ENCODE measurements around the gene H1-8. TPM values are rescaled to one million over a fixed set of nuclear protein-coding genes. Genes with fewer than 3 reads are reported as not detected.
"Not testable (repeated sequence)": the region's sequence is repeated elsewhere in the genome, so short reads cannot be mapped to it uniquely, and the experiment has no call there.

H1-8 gene
- not detected for total RNA-seq

- H3K4me3 Mint-ChIP-seq = no peak within 1 kb of the TSS
- H3K27ac Mint-ChIP-seq = no peak within 1 kb of the TSS
- no peaks in the 10 kb centered on the region for H3K4me1 Mint-ChIP-seq
- H3K27me3 Mint-ChIP-seq = peaks cover 10% of the 10 kb centered on the region
- ATAC-seq (ENCODE audit: low read depth) = no peak
- H3K9me3 Mint-ChIP-seq = no peaks in the 10 kb centered on the region
- DNase-seq = no peak
- H3K36me3 Mint-ChIP-seq = no peaks in the 10 kb centered on the region
- POLR2A ChIA-PET = interaction anchor here (0.6 kb wide), 1 partner anchor 29 kb away, joined by 3 read pairs; no protein-coding TSS in a partner anchor
These were observed at the start of gene H1-8 for GRCh38 chr3:129543156-129543790. H1-8 (plus strand) TSS chr3:129543175; CDS start chr3:129543219, 44 bp downstream.

- no peak overlapping the region for H3K27ac Mint-ChIP-seq
- POLR2A ChIA-PET = interaction anchor here (0.5 kb wide), 1 partner anchor 439 kb away, joined by 3 read pairs; no protein-coding TSS in a partner anchor
These were observed 49.8 kb upstream of the H1-8 start for GRCh38 chr3:129493206-129493605.

GRCh38 chr3:129494499-129494898 is 48.5 kb upstream of the H1-8 start:
- DNase-seq; H3K9me3 Mint-ChIP-seq; POLR2A ChIA-PET; H3K4me1 Mint-ChIP-seq; H3K4me3 Mint-ChIP-seq; H3K27me3 Mint-ChIP-seq; H3K36me3 Mint-ChIP-seq; H3K27ac Mint-ChIP-seq; ATAC-seq (ENCODE audit: low read depth): not testable (repeated sequence)

More at GRCh38 chr3:129493206-129493605, 49.8 kb upstream of the H1-8 start:
- Mint-ChIP-seq H3K4me1 (no peaks in the 10 kb centered on the region), H3K36me3 (no peaks in the 10 kb centered on the region), H3K4me3 (no peak overlapping the region), H3K27me3 (no peaks in the 10 kb centered on the region), H3K9me3 (no peaks in the 10 kb centered on the region)
- DNase-seq = no peak
- ATAC-seq (ENCODE audit: low read depth) = no peak

GRCh38 chr3:129495006-129495639 is 47.9 kb upstream of the H1-8 start:
- H3K27me3 Mint-ChIP-seq; POLR2A ChIA-PET; H3K4me1 Mint-ChIP-seq; H3K27ac Mint-ChIP-seq; DNase-seq; H3K4me3 Mint-ChIP-seq; ATAC-seq (ENCODE audit: low read depth); H3K9me3 Mint-ChIP-seq; H3K36me3 Mint-ChIP-seq: not testable (repeated sequence)

- H3K27me3 Mint-ChIP-seq; DNase-seq; H3K36me3 Mint-ChIP-seq; H3K9me3 Mint-ChIP-seq; ATAC-seq (ENCODE audit: low read depth); H3K27ac Mint-ChIP-seq; H3K4me3 Mint-ChIP-seq; H3K4me1 Mint-ChIP-seq; POLR2A ChIA-PET: not testable (repeated sequence)
These were observed 45.1 kb upstream of the H1-8 start for GRCh38 chr3:129497876-129498275.

- DNase-seq; H3K27me3 Mint-ChIP-seq; H3K4me3 Mint-ChIP-seq; ATAC-seq (ENCODE audit: low read depth); POLR2A ChIA-PET; H3K27ac Mint-ChIP-seq; H3K4me1 Mint-ChIP-seq; H3K9me3 Mint-ChIP-seq; H3K36me3 Mint-ChIP-seq: not testable (repeated sequence)
These were observed 44.1 kb upstream of the H1-8 start for GRCh38 chr3:129498603-129499488.

GRCh38 chr3:129499604-129500333 is 43.2 kb upstream of the H1-8 start:
- POLR2A ChIA-PET = not testable (repeated sequence)

GRCh38 chr3:129500334-129500658 is 42.7 kb upstream of the H1-8 start:
- Mint-ChIP-seq H3K9me3 (no peaks in the 10 kb centered on the region), H3K4me1 (no peaks in the 10 kb centered on the region), H3K4me3 (no peak overlapping the region), H3K36me3 (peaks cover 2% of the 10 kb centered on the region), H3K27ac (no peak overlapping the region), H3K27me3 (no peaks in the 10 kb centered on the region)
- POLR2A ChIA-PET = no interaction called here
- ATAC-seq (ENCODE audit: low read depth) (no peak), DNase-seq (no peak)

More at GRCh38 chr3:129499604-129500333, 43.2 kb upstream of the H1-8 start:
- not testable (repeated sequence) for DNase-seq; H3K4me3 Mint-ChIP-seq; ATAC-seq (ENCODE audit: low read depth); H3K27ac Mint-ChIP-seq; H3K27me3 Mint-ChIP-seq; H3K36me3 Mint-ChIP-seq; H3K4me1 Mint-ChIP-seq; H3K9me3 Mint-ChIP-seq

- H3K27ac Mint-ChIP-seq = no peak overlapping the region
- H3K27me3 Mint-ChIP-seq = no peaks in the 10 kb centered on the region
- no peak overlapping the region for H3K4me3 Mint-ChIP-seq
- POLR2A ChIA-PET = no interaction called here
- H3K4me1 Mint-ChIP-seq = no peaks in the 10 kb centered on the region
- no peaks in the 10 kb centered on the region for H3K9me3 Mint-ChIP-seq
- no peak for DNase-seq
- H3K36me3 Mint-ChIP-seq = peaks cover 2% of the 10 kb centered on the region
- ATAC-seq (ENCODE audit: low read depth) = no peak
These were observed 41.3 kb upstream of the H1-8 start for GRCh38 chr3:129501630-129502029.

GRCh38 chr3:129502641-129503408 is 40.1 kb upstream of the H1-8 start:
- Mint-ChIP-seq H3K36me3 (peaks cover 4% of the 10 kb centered on the region), H3K27me3 (no peaks in the 10 kb centered on the region), H3K4me3 (no peak overlapping the region), H3K27ac (no peak overlapping the region), H3K9me3 (no peaks in the 10 kb centered on the region), H3K4me1 (no peaks in the 10 kb centered on the region)
- ATAC-seq (ENCODE audit: low read depth) (no peak), DNase-seq (no peak)
- POLR2A ChIA-PET = interaction anchor here (1.0 kb wide), 1 partner anchor 8 kb away, joined by 3 read pairs; no protein-coding TSS in a partner anchor

GRCh38 chr3:129503471-129504291 is 39.3 kb upstream of the H1-8 start:
- POLR2A ChIA-PET = interaction anchor here (1.0 kb wide), 1 partner anchor 7 kb away, joined by 3 read pairs; no protein-coding TSS in a partner anchor

More at GRCh38 chr3:129503471-129504291, 39.3 kb upstream of the H1-8 start:
- no peaks in the 10 kb centered on the region for H3K4me1 Mint-ChIP-seq
- H3K4me3 Mint-ChIP-seq = no peak overlapping the region
- no peaks in the 10 kb centered on the region for H3K9me3 Mint-ChIP-seq
- DNase-seq = no peak
- no peak for ATAC-seq (ENCODE audit: low read depth)
- H3K27ac Mint-ChIP-seq = no peak overlapping the region
- peaks cover 4% of the 10 kb centered on the region for H3K36me3 Mint-ChIP-seq
- no peaks in the 10 kb centered on the region for H3K27me3 Mint-ChIP-seq

Data from activated naive CD8-positive, alpha-beta T cell treated with anti-CD3 and anti-CD28 coated beads, Interleukin-2, amount 10 ng/mL, durations not matched to agents 7 days and 5 days (primary cell).